ENCODE results near the gene HMGXB4. TPM values are rescaled to one million over a fixed set of nuclear protein-coding genes. Genes with fewer than 3 reads are reported as not detected.

The HMGXB4 gene
- 10.3 TPM for polyA plus RNA-seq (2012; ENCODE audit: low read depth, missing spikeins)

GRCh38 chr22:35257321-35258190 is at the start of gene HMGXB4:
HMGXB4 (plus strand) TSS chr22:35257493; CDS start chr22:35262391, 4,898 bp downstream.
- TF ChIP-seq POLR2AphosphoS5 (IDR thresholded peaks at IDR 0.05; ENCODE audit: low read depth, low read length) (peak; percentile 34; the same call in 1 of the 2 replicates), POU2F2 (IDR thresholded peaks at IDR 0.05; ENCODE audit: low read depth, low read length) (0 out of 2 replicates have a peak, but pooled peaks have one; percentile 31), TAF1 (IDR thresholded peaks at IDR 0.05; ENCODE audit: low read depth, low read length) (peak; percentile 87; the same call in 1 of the 2 replicates), POLR2A (IDR thresholded peaks at IDR 0.05; ENCODE audit: low read depth, low read length) (no peak), SPI1 (IDR thresholded peaks at IDR 0.05; ENCODE audit: low read depth, low read length) (no peak), PAX5 (IDR thresholded peaks at IDR 0.05; ENCODE audit: insufficient read depth, low read length, severe bottlenecking) (no peak)
- peak; percentile 72 for FAIRE-seq
- DNase-seq (ENCODE audit: insufficient read length, low spot score) = peak; percentile 84

- TF ChIP-seq SPI1 (IDR thresholded peaks at IDR 0.05; ENCODE audit: low read depth, low read length) (no peak), POLR2AphosphoS5 (IDR thresholded peaks at IDR 0.05; ENCODE audit: low read depth, low read length) (no peak), PAX5 (IDR thresholded peaks at IDR 0.05; ENCODE audit: insufficient read depth, low read length, severe bottlenecking) (no peak), TAF1 (IDR thresholded peaks at IDR 0.05; ENCODE audit: low read depth, low read length) (no peak), POU2F2 (IDR thresholded peaks at IDR 0.05; ENCODE audit: low read depth, low read length) (no peak), POLR2A (IDR thresholded peaks at IDR 0.05; ENCODE audit: low read depth, low read length) (no peak)
- no peak for DNase-seq (ENCODE audit: insufficient read length, low spot score)
- FAIRE-seq = no peak
Measured at GRCh38 chr22:35208003-35208402, 49.3 kb upstream of the HMGXB4 start.

GRCh38 chr22:35209203-35209602 is 48.1 kb upstream of the HMGXB4 start:
- DNase-seq (ENCODE audit: insufficient read length, low spot score) = no peak
- FAIRE-seq = no peak
- TF ChIP-seq PAX5 (IDR thresholded peaks at IDR 0.05; ENCODE audit: insufficient read depth, low read length, severe bottlenecking) (no peak), POLR2A (IDR thresholded peaks at IDR 0.05; ENCODE audit: low read depth, low read length) (no peak), SPI1 (IDR thresholded peaks at IDR 0.05; ENCODE audit: low read depth, low read length) (no peak), TAF1 (IDR thresholded peaks at IDR 0.05; ENCODE audit: low read depth, low read length) (no peak), POU2F2 (IDR thresholded peaks at IDR 0.05; ENCODE audit: low read depth, low read length) (no peak), POLR2AphosphoS5 (IDR thresholded peaks at IDR 0.05; ENCODE audit: low read depth, low read length) (no peak)

- TF ChIP-seq POLR2A (IDR thresholded peaks at IDR 0.05; ENCODE audit: low read depth, low read length) (no peak), PAX5 (IDR thresholded peaks at IDR 0.05; ENCODE audit: insufficient read depth, low read length, severe bottlenecking) (no peak), TAF1 (IDR thresholded peaks at IDR 0.05; ENCODE audit: low read depth, low read length) (no peak), SPI1 (IDR thresholded peaks at IDR 0.05; ENCODE audit: low read depth, low read length) (no peak), POU2F2 (IDR thresholded peaks at IDR 0.05; ENCODE audit: low read depth, low read length) (no peak), POLR2AphosphoS5 (IDR thresholded peaks at IDR 0.05; ENCODE audit: low read depth, low read length) (no peak)
- no peak for FAIRE-seq
- DNase-seq (ENCODE audit: insufficient read length, low spot score) = no peak
Measured at GRCh38 chr22:35212009-35212408, 45.3 kb upstream of the HMGXB4 start.

- no peak for DNase-seq (ENCODE audit: insufficient read length, low spot score)
- no peak for FAIRE-seq
- TF ChIP-seq POLR2A (IDR thresholded peaks at IDR 0.05; ENCODE audit: low read depth, low read length) (no peak), POU2F2 (IDR thresholded peaks at IDR 0.05; ENCODE audit: low read depth, low read length) (no peak), POLR2AphosphoS5 (IDR thresholded peaks at IDR 0.05; ENCODE audit: low read depth, low read length) (no peak), PAX5 (IDR thresholded peaks at IDR 0.05; ENCODE audit: insufficient read depth, low read length, severe bottlenecking) (no peak), SPI1 (IDR thresholded peaks at IDR 0.05; ENCODE audit: low read depth, low read length) (no peak), TAF1 (IDR thresholded peaks at IDR 0.05; ENCODE audit: low read depth, low read length) (no peak)
Measured at GRCh38 chr22:35212996-35213395, 44.3 kb upstream of the HMGXB4 start.

- no peak for DNase-seq (ENCODE audit: insufficient read length, low spot score)
- FAIRE-seq = no peak
- TF ChIP-seq POLR2AphosphoS5 (IDR thresholded peaks at IDR 0.05; ENCODE audit: low read depth, low read length) = no peak
- TF ChIP-seq SPI1 (IDR thresholded peaks at IDR 0.05; ENCODE audit: low read depth, low read length) = no peak
- no peak for TF ChIP-seq POU2F2 (IDR thresholded peaks at IDR 0.05; ENCODE audit: low read depth, low read length)
Measured at GRCh38 chr22:35214968-35215367, 42.3 kb upstream of the HMGXB4 start.

- DNase-seq (ENCODE audit: insufficient read length, low spot score) = no peak
- FAIRE-seq = no peak
- TF ChIP-seq SPI1 (IDR thresholded peaks at IDR 0.05; ENCODE audit: low read depth, low read length) (no peak), PAX5 (IDR thresholded peaks at IDR 0.05; ENCODE audit: insufficient read depth, low read length, severe bottlenecking) (no peak), POLR2A (IDR thresholded peaks at IDR 0.05; ENCODE audit: low read depth, low read length) (no peak), POLR2AphosphoS5 (IDR thresholded peaks at IDR 0.05; ENCODE audit: low read depth, low read length) (no peak), POU2F2 (IDR thresholded peaks at IDR 0.05; ENCODE audit: low read depth, low read length) (no peak), TAF1 (IDR thresholded peaks at IDR 0.05; ENCODE audit: low read depth, low read length) (no peak)
Measured at GRCh38 chr22:35215993-35216392, 41.3 kb upstream of the HMGXB4 start.

GRCh38 chr22:35217527-35217926 is 39.8 kb upstream of the HMGXB4 start:
- DNase-seq (ENCODE audit: insufficient read length, low spot score) (no peak), FAIRE-seq (no peak)
- TF ChIP-seq PAX5 (IDR thresholded peaks at IDR 0.05; ENCODE audit: insufficient read depth, low read length, severe bottlenecking) (no peak), SPI1 (IDR thresholded peaks at IDR 0.05; ENCODE audit: low read depth, low read length) (no peak), TAF1 (IDR thresholded peaks at IDR 0.05; ENCODE audit: low read depth, low read length) (no peak), POU2F2 (IDR thresholded peaks at IDR 0.05; ENCODE audit: low read depth, low read length) (no peak), POLR2A (IDR thresholded peaks at IDR 0.05; ENCODE audit: low read depth, low read length) (no peak), POLR2AphosphoS5 (IDR thresholded peaks at IDR 0.05; ENCODE audit: low read depth, low read length) (no peak)

- TF ChIP-seq PAX5 (IDR thresholded peaks at IDR 0.05; ENCODE audit: insufficient read depth, low read length, severe bottlenecking) = no peak
- no peak for TF ChIP-seq SPI1 (IDR thresholded peaks at IDR 0.05; ENCODE audit: low read depth, low read length)
- no peak for TF ChIP-seq POU2F2 (IDR thresholded peaks at IDR 0.05; ENCODE audit: low read depth, low read length)
- TF ChIP-seq POLR2A (IDR thresholded peaks at IDR 0.05; ENCODE audit: low read depth, low read length) = no peak
- no peak for TF ChIP-seq TAF1 (IDR thresholded peaks at IDR 0.05; ENCODE audit: low read depth, low read length)
- no peak for TF ChIP-seq POLR2AphosphoS5 (IDR thresholded peaks at IDR 0.05; ENCODE audit: low read depth, low read length)
- DNase-seq (ENCODE audit: insufficient read length, low spot score) = no peak
- FAIRE-seq = no peak
Measured at GRCh38 chr22:35218079-35218478, 39.2 kb upstream of the HMGXB4 start.
